Left ventricle myocardium inferior (tissue), 1 donor: Measurements from ENCODE around the gene PRPF39. TPM values are rescaled to one million over a fixed set of nuclear protein-coding genes. Genes with fewer than 3 reads are reported as not detected.

ENCODE experiments used
- DNase-seq: peaks from one replicate; pipeline ENCODE4 v3.0.0-alpha.2; 2020
- H3K27ac ChIP-seq: fragments of 200-600 bp; replicated peaks from 2 replicates; pipeline ENCODE4 v1.8.0; 2021
- H3K27me3 ChIP-seq: fragments of 200-600 bp; 2 replicates; pipeline ENCODE4 v1.8.0; 2021; ENCODE audit warnings: low read depth
- H3K36me3 ChIP-seq: fragments of 200-600 bp; 2 replicates; pipeline ENCODE4 v1.8.0; 2021
- H3K4me1 ChIP-seq: fragments of 200-600 bp; 2 replicates; pipeline ENCODE4 v1.8.0; 2021
- H3K4me3 ChIP-seq: fragments of 200-600 bp; 2 replicates; pipeline ENCODE4 v1.8.0; 2021; ENCODE audit warnings: mild to moderate bottlenecking, moderate library complexity
- H3K9me3 ChIP-seq: fragments of 200-600 bp; replicated peaks from 2 replicates; pipeline ENCODE4 v1.8.0; 2021
- intact Hi-C: fragments of 100-400 bp; cut with micrococcal nuclease; formaldehyde crosslinking; loops from one replicate; pipeline ENCODE4 v1.11.0; 2022
- total RNA-seq: library from RNA; stranded (reverse); fragmentation: NEBNext Ultra II Directional; extraction: Animal tissue kit (Norgen Biotek cat#: 25700); gene quantifications from one replicate; pipeline ENCODE4 v1.2.1, GENCODE V29; 2021
- TF ChIP-seq, protein P1 (sequence below): fragments of 200-600 bp; IDR thresholded peaks from 2 replicates; pipeline ENCODE4 v1.8.0; 2021; ENCODE audit warnings: antibody characterized with exemption, mild to moderate bottlenecking, borderline replicate concordance
- donor health status: DM: no; HTN: yes; CAD: no; lungs with severe emphysema.

PRPF39 gene
- total RNA-seq, 1 donor from 2014 or later, result 11.1 TPM

DNA sequence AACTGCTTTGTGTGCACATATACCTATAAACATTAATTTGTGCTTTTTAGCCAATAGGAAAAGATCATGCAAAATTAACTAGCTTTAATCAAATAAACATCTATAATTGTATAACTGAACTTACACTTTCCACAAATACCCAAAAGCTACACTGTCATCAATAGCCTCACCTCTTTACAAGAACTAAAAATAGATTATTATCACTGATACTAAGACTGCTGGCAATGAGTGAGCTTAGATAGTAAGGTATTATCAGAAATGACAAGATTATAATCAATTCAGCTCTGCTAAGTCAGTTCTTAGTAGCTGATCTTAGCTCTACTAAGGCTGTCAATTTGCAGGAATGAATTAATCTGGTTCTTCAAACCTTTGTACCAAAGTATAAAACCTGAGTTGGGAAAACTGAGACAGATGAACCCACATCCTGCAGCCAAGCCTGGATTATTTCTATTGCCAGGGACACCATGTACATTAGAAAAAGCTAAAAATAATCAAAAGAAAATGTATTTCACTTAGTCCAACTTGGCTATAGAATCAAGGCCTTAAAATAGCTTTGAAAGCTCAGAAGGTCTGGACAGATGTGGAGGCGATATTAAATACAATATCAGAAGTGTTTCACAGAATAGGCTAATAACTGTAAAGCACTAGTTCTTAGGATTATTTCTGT, 45.2 kb downstream of the PRPF39 start:
- H3K27me3 ChIP-seq, result no peaks in the 10 kb centered on the region
- intact Hi-C loops, result no loop called here
- peaks cover 38% of the 10 kb centered on the region for H3K36me3 ChIP-seq
- peak overlapping the region; percentile 12 for H3K27ac ChIP-seq
- no peak for DNase-seq
- H3K9me3 ChIP-seq, result no peaks in the 10 kb centered on the region
- H3K4me3 ChIP-seq, result no peak overlapping the region
- TF ChIP-seq, protein P1, sequence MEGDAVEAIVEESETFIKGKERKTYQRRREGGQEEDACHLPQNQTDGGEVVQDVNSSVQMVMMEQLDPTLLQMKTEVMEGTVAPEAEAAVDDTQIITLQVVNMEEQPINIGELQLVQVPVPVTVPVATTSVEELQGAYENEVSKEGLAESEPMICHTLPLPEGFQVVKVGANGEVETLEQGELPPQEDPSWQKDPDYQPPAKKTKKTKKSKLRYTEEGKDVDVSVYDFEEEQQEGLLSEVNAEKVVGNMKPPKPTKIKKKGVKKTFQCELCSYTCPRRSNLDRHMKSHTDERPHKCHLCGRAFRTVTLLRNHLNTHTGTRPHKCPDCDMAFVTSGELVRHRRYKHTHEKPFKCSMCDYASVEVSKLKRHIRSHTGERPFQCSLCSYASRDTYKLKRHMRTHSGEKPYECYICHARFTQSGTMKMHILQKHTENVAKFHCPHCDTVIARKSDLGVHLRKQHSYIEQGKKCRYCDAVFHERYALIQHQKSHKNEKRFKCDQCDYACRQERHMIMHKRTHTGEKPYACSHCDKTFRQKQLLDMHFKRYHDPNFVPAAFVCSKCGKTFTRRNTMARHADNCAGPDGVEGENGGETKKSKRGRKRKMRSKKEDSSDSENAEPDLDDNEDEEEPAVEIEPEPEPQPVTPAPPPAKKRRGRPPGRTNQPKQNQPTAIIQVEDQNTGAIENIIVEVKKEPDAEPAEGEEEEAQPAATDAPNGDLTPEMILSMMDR, result no peak
- peaks cover 58% of the 10 kb centered on the region for H3K4me1 ChIP-seq

- Histone ChIP-seq H3K36me3 (peaks cover 1% of the 10 kb centered on the region), H3K9me3 (no peaks in the 10 kb centered on the region), H3K4me3 (peak overlapping the region; percentile 90), H3K27ac (peak overlapping the region; percentile 92), H3K27me3 (no peaks in the 10 kb centered on the region), H3K4me1 (peaks cover 91% of the 10 kb centered on the region)
- intact Hi-C loops, result no loop called here
- DNase-seq, result no peak
- TF ChIP-seq, protein P1, result no peak
These were observed 49.8 kb downstream of the PRPF39 start for GRCh38 chr14:45133683-45134050.

DNA sequence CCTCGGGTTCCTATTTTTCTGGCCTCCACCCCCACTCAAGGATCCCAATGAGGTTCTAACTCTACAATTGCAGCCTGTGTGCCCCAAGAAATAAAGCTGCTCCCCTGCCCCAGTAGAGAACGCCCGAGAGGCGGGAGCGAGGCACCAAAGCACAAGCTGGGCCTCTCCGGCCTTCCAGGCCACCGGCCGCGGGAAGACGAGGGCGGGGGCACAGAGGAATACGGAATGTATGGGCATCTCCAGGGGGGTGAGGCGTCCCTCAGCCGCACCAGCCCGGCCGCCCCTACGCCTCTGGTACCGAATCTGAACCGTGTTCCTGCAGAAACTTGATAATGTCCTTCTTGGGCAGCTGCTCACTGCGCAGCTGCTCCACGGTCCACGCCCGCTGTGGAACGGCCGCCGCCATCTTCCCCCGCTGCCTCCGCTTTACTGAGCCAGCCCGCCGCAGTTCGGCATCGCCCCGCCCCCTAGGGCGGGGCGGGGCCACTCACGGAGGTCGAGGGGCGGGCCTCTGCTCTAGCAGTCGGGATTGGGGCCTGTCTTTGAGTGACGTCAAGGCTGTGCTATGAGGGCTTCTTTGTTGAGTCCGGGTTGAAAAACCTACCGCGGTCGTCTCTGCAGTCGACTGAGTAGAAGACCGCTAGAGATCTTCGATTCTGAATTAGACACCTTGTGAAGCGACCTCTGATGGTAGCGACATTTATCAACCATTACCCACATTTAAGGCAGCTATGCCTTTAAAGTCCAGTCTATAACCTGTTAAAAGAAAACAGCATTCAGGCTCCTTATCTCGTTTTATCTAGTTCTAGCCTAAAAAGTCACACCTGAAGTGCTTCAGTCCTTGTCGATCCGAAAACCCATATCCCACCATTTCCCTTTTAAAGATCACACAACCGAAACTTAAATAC, 50.4 kb downstream of the PRPF39 start, which contains the start of gene FKBP3:
Gene FKBP3, minus strand, starts transcription at position 431 of the 908 bp plus-strand sequence. Its CDS starts 25 bp downstream, at position 406.
- peak; percentile 95 for DNase-seq
- peak within 1 kb of the TSS; percentile 90 for H3K4me3 ChIP-seq
- H3K4me1 ChIP-seq, result peaks cover 86% of the 10 kb centered on the region
- H3K27ac ChIP-seq, result peak within 1 kb of the TSS; percentile 92
- H3K36me3 ChIP-seq, result no peaks in the 10 kb centered on the region
- H3K9me3 ChIP-seq, result no peaks in the 10 kb centered on the region
- intact Hi-C loops, result no loop called here
- TF ChIP-seq, protein P1, result no peak
- H3K27me3 ChIP-seq, result no peaks in the 10 kb centered on the region

DNA sequence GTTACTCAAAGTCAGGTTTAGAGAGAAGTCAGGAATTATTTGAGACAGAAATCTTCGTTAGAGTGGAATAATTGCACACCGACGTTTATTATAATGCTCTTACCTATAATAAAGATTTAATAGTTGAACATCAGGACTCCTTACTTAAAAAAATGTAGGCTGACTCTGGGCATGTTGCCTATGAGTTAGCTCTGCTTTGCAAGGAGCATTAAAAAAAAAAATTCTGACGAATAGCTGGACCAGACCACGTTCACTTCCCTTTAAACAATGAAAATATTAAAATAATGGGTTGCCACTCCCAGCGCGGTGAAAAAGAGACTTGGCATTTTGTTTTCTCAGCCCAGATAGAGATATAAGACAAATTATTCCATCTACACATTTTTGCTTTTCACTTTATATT, 51.2 kb downstream of the PRPF39 start:
- Histone ChIP-seq H3K4me3 (peak overlapping the region; percentile 90), H3K36me3 (no peaks in the 10 kb centered on the region), H3K27ac (peak overlapping the region; percentile 92), H3K27me3 (no peaks in the 10 kb centered on the region), H3K4me1 (peaks cover 79% of the 10 kb centered on the region), H3K9me3 (no peaks in the 10 kb centered on the region)
- TF ChIP-seq, protein P1, result no peak
- no peak for DNase-seq
- intact Hi-C loops, result no loop called here

DNA sequence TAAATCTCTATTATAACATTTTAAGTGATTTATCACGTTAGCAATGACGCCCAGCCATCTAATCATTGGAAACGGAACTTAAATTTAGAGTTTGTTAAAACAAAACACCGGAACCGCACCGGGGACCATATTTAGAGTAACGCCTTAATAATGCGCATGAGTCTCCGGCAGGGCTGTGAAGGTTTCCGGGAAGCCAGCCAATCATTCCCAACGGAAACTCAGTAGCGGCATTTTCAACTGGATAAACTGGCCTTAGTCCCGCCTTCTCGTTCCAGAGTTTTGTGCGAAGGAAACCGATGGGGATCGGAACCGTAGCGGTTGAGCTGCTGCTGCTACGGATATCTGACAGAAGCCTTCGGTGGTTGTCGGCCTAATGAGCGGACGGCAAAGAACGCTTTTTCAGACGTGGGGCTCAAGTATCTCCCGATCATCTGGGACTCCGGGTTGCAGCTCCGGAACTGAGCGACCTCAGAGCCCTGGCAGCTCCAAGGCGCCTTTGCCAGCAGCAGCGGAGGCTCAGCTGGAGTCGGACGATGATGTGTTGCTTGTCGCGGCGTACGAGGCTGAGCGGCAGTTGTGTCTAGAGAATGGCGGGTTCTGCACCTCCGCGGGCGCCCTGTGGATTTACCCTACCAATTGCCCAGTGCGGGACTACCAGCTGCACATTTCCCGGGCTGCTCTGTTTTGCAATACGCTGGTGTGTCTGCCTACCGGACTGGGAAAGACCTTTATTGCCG, 51.9 kb downstream of the PRPF39 start, which contains the start of gene FANCM:
Gene FANCM, plus strand, starts transcription at position 272 of the 737 bp plus-strand sequence. Its CDS starts 102 bp downstream, at position 374.
- peak; percentile 89 for DNase-seq
- Histone ChIP-seq H3K9me3 (no peaks in the 10 kb centered on the region), H3K4me1 (peaks cover 72% of the 10 kb centered on the region), H3K27me3 (no peaks in the 10 kb centered on the region), H3K4me3 (peak within 1 kb of the TSS; percentile 90), H3K27ac (peak within 1 kb of the TSS; percentile 92), H3K36me3 (no peaks in the 10 kb centered on the region)
- intact Hi-C loops, result no loop called here
- TF ChIP-seq, protein P1, result no peak
